ENCODE data around the gene DNAJC18.
"Not testable (repeated sequence)": the region's sequence is repeated elsewhere in the genome, so short reads cannot be mapped to it uniquely, and the experiment has no call there.

The DNAJC18 gene

DNA sequence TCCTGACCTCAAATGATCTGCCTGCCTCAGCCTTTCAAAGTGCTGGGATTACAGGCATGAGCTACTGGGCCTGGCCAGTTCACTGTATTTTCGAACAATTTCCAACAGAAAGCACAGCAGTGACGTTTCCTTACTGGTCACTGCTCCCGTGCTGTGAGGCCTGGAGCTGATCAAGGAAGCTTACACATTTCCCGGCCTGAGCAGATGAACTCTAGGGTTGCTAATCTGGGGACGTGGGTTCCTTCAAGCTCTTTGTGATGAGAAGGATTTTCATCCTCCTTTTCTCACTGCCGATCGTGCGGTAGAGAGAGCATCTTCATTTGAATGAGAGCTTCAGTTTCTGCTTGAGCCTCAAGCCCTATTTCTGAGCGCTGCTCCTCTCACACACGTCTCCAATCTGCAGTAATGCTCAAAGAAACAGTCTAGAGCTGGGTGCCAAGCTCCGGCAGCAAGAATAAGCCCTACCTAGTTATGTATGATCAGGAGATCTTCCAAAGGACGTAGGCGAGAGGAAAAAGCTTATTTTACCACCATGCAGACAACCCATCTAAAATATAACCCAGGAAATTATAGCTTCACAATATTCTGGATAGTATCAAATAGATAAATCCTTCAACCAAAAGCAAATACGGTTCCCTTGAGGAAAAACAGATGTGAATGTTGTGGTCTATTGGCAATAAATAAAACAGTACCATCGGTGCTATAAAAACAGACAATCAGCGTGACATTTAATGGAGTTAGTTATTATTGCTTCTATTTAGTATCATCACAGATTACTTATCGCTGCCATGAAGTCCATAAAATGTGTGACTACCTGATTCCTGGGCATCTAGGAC, 28.1 kb downstream of the DNAJC18 start:
- Mint-ChIP-seq H3K9me3 (no peaks in the 10 kb centered on the region), H3K4me3 (no peak overlapping the region), H3K36me3 (ENCODE audit: low read depth) (no peaks in the 10 kb centered on the region), H3K27me3 (no peaks in the 10 kb centered on the region), H3K4me1 (ENCODE audit: low read depth) (peaks cover 10% of the 10 kb centered on the region), H3K27ac (no peak overlapping the region)
- intact Hi-C loops (cut with micrococcal nuclease): no loop called here

- peaks cover 10% of the 10 kb centered on the region for H3K4me1 Mint-ChIP-seq (ENCODE audit: low read depth)
- intact Hi-C loops (cut with micrococcal nuclease): no loop called here
- H3K4me3 Mint-ChIP-seq: no peak overlapping the region
- no peaks in the 10 kb centered on the region for H3K36me3 Mint-ChIP-seq (ENCODE audit: low read depth)
- no peak overlapping the region for H3K27ac Mint-ChIP-seq
- no peaks in the 10 kb centered on the region for H3K27me3 Mint-ChIP-seq
- H3K9me3 Mint-ChIP-seq: no peaks in the 10 kb centered on the region
Observed at GRCh38 chr5:139410121-139410992, 29.0 kb downstream of the DNAJC18 start.

- not testable (repeated sequence) for H3K27me3 Mint-ChIP-seq; H3K36me3 Mint-ChIP-seq (ENCODE audit: low read depth); H3K27ac Mint-ChIP-seq; H3K4me3 Mint-ChIP-seq; H3K9me3 Mint-ChIP-seq
- intact Hi-C loops (cut with micrococcal nuclease): loop anchor here (10.0 kb wide), 1 partner anchor 114 kb away; the partner anchor contains the start of gene MATR3
- peaks cover 16% of the 10 kb centered on the region for H3K4me1 Mint-ChIP-seq (ENCODE audit: low read depth)
Observed at GRCh38 chr5:139409116-139409515, 30.2 kb downstream of the DNAJC18 start.

- intact Hi-C loops (cut with micrococcal nuclease): loop anchor here (10.0 kb wide), 1 partner anchor 113 kb away; the partner anchor contains the start of gene MATR3
- peaks cover 6% of the 10 kb centered on the region for H3K36me3 Mint-ChIP-seq (ENCODE audit: low read depth)
- no peaks in the 10 kb centered on the region for H3K9me3 Mint-ChIP-seq
- peaks cover 21% of the 10 kb centered on the region for H3K4me1 Mint-ChIP-seq (ENCODE audit: low read depth)
- H3K4me3 Mint-ChIP-seq: no peak overlapping the region
- no peak overlapping the region for H3K27ac Mint-ChIP-seq
- H3K27me3 Mint-ChIP-seq: no peaks in the 10 kb centered on the region
Observed at GRCh38 chr5:139408191-139408590, 31.1 kb downstream of the DNAJC18 start.

DNA sequence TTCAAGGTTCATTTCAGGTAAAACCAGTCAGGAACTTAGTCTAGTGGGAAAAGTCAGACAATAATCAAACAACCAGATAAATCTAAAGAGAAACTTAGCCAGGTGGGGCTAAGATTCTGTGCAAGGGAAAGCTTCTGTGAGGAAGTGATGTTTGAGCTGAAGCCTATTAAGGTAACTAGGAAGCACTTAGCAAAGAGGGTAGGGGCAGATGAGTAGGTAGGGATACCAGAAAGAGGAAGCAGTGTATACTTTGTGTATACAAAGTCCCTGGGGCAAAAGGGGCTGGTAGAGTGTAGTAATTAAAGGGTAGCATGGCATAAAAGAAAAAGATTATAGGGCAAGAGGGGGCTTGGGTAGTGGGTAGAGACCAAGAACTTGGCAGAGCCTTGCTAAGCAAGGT, 31.8 kb downstream of the DNAJC18 start:
- Mint-ChIP-seq H3K36me3 (ENCODE audit: low read depth) (peaks cover 6% of the 10 kb centered on the region), H3K4me1 (ENCODE audit: low read depth) (peaks cover 28% of the 10 kb centered on the region), H3K4me3 (no peak overlapping the region), H3K27me3 (no peaks in the 10 kb centered on the region), H3K27ac (no peak overlapping the region), H3K9me3 (no peaks in the 10 kb centered on the region)
- intact Hi-C loops (cut with micrococcal nuclease): loop anchor here (10.0 kb wide), 1 partner anchor 113 kb away; the partner anchor contains the start of gene MATR3

DNA sequence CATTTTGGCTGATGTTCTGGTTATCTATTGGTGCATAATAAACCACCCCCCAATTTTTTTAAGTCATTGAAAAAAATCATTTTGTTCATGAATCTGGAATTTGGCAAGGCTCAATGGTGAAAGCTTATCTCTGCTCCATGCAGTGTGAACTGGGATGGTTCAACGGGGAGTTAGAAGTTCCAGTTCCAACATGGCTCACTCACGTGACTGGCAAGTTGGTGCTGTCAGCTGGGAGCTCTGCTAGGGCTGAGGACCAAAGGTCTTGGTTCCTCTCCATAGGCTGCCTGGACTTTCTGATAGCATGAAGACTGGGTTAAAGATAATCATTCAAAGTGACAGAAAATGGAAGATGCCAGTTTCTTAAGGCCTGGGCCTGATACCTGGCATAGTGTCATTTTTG, 32.4 kb downstream of the DNAJC18 start:
- Mint-ChIP-seq H3K36me3 (ENCODE audit: low read depth) (peaks cover 6% of the 10 kb centered on the region), H3K27me3 (no peaks in the 10 kb centered on the region), H3K4me1 (ENCODE audit: low read depth) (peaks cover 29% of the 10 kb centered on the region), H3K4me3 (no peak overlapping the region), H3K27ac (no peak overlapping the region), H3K9me3 (no peaks in the 10 kb centered on the region)
- intact Hi-C loops (cut with micrococcal nuclease): loop anchor here (10.0 kb wide), 1 partner anchor 112 kb away; the partner anchor contains the start of gene MATR3

- H3K4me1 Mint-ChIP-seq (ENCODE audit: low read depth): peaks cover 29% of the 10 kb centered on the region
- H3K36me3 Mint-ChIP-seq (ENCODE audit: low read depth): peaks cover 6% of the 10 kb centered on the region
- H3K27ac Mint-ChIP-seq: peak overlapping the region; percentile 95
- H3K4me3 Mint-ChIP-seq: peak overlapping the region; percentile 82
- intact Hi-C loops (cut with micrococcal nuclease): loop anchor here (10.0 kb wide), 1 partner anchor 110 kb away; the partner anchor contains the start of gene MATR3
- H3K9me3 Mint-ChIP-seq: no peaks in the 10 kb centered on the region
- no peaks in the 10 kb centered on the region for H3K27me3 Mint-ChIP-seq
Observed at GRCh38 chr5:139404484-139404840, 34.9 kb downstream of the DNAJC18 start.

- Mint-ChIP-seq H3K36me3 (ENCODE audit: low read depth) (peaks cover 6% of the 10 kb centered on the region), H3K4me3 (peak within 1 kb of the TSS; percentile 82)
Observed at GRCh38 chr5:139403787-139404483, 35.4 kb downstream of the DNAJC18 start, which contains the start of gene SPATA24. Gene SPATA24 (minus strand): TSS chr5:139404089. CDS start chr5:139404060, 29 bp downstream.

GRCh38 chr5:139403418-139403786, 35.9 kb downstream of the DNAJC18 start:
- Mint-ChIP-seq H3K4me1 (ENCODE audit: low read depth) (peaks cover 29% of the 10 kb centered on the region), H3K9me3 (no peaks in the 10 kb centered on the region), H3K27me3 (no peaks in the 10 kb centered on the region), H3K27ac (peak overlapping the region; percentile 95), H3K4me3 (peak overlapping the region; percentile 82), H3K36me3 (ENCODE audit: low read depth) (peaks cover 6% of the 10 kb centered on the region)
- intact Hi-C loops (cut with micrococcal nuclease): loop anchor here (1.0 to 10.0 kb wide), 2 partner anchors 36 to 109 kb away; partner anchors contain the start of genes DNAJC18 and MATR3

More at GRCh38 chr5:139403787-139404483, 35.4 kb downstream of the DNAJC18 start, which contains the start of gene SPATA24:
- Mint-ChIP-seq H3K27me3 (no peaks in the 10 kb centered on the region), H3K9me3 (no peaks in the 10 kb centered on the region), H3K4me1 (ENCODE audit: low read depth) (peaks cover 29% of the 10 kb centered on the region), H3K27ac (peak within 1 kb of the TSS; percentile 95)
- intact Hi-C loops (cut with micrococcal nuclease): loop anchor here (1.0 to 10.0 kb wide), 2 partner anchors 35 to 109 kb away; partner anchors contain the start of genes DNAJC18 and MATR3

- Mint-ChIP-seq H3K4me1 (ENCODE audit: low read depth) (peaks cover 31% of the 10 kb centered on the region), H3K4me3 (peak overlapping the region; percentile 28), H3K9me3 (no peaks in the 10 kb centered on the region), H3K27me3 (no peaks in the 10 kb centered on the region), H3K27ac (peak overlapping the region; percentile 95), H3K36me3 (ENCODE audit: low read depth) (peaks cover 6% of the 10 kb centered on the region)
- intact Hi-C loops (cut with micrococcal nuclease): loop anchor here (1.0 to 10.0 kb wide), 2 partner anchors 37 to 108 kb away; partner anchors contain the start of genes DNAJC18 and MATR3
Observed at GRCh38 chr5:139402561-139403158, 36.7 kb downstream of the DNAJC18 start.

DNA sequence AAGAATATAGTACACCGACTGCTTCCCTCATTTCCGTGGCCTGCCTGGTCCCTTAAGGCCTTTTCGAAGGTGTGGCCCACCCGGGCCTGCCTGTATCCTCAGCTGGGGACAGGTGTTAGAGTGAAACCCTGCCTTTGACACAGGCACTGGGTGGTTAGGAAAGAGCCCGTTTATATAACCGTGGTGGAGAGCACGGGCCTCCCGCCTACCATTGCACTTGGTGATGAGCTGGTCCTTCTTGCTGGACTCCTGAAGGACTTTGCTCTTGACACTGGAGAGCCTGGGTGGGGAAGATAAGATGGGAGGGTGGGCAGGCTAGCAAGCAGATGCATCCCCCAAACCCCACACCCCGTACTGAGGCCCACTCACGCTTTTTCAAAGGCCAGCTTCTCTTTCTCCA, 37.8 kb downstream of the DNAJC18 start:
- H3K4me3 Mint-ChIP-seq: no peak overlapping the region
- H3K27me3 Mint-ChIP-seq: no peaks in the 10 kb centered on the region
- no peak overlapping the region for H3K27ac Mint-ChIP-seq
- no peaks in the 10 kb centered on the region for H3K9me3 Mint-ChIP-seq
- H3K36me3 Mint-ChIP-seq (ENCODE audit: low read depth): peaks cover 6% of the 10 kb centered on the region
- peaks cover 33% of the 10 kb centered on the region for H3K4me1 Mint-ChIP-seq (ENCODE audit: low read depth)
- intact Hi-C loops (cut with micrococcal nuclease): loop anchor here (10.0 kb wide), 1 partner anchor 107 kb away; the partner anchor contains the start of gene MATR3

DNA sequence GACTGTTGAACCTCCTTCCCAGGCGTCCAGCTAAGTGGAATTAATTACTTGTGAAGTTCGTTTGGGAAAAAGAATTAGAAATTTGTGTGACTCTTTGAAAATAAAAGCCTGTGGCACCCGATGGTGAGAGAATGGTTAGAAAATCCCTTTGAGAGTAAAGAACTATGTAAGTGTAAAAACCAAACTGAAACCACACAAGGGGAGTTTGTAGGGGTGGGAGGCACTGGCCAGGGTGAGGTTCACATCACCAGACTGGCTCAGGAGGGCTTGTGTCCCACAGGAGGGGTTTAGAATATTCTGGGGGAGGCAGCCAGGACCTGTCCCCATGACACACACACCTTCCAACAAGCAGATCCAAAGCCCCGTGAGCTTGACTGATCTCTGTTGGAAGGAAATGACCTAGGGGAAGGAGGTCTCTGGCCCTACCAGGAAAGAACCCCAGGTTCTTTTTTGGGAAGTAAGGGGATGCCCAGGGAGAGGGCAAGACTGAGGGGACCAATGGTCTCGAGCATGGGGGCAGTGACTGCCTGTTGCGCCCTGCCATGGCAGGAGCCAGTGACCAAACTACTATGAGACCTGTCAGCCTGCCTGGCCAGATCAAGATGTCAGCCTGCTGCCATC, 39.7 kb downstream of the DNAJC18 start:
- Mint-ChIP-seq H3K36me3 (ENCODE audit: low read depth) (peaks cover 6% of the 10 kb centered on the region), H3K9me3 (no peaks in the 10 kb centered on the region), H3K27ac (no peak overlapping the region), H3K27me3 (peaks cover 18% of the 10 kb centered on the region), H3K4me1 (ENCODE audit: low read depth) (peaks cover 39% of the 10 kb centered on the region), H3K4me3 (no peak overlapping the region)
- intact Hi-C loops (cut with micrococcal nuclease): loop anchor here (10.0 kb wide), 1 partner anchor 105 kb away; the partner anchor contains the start of gene MATR3
